VCaP (cell line): Measurements from ENCODE around the gene HIF3A.
A peak's percentile ranks its signal among the peaks of the same experiment; 100 is the strongest.

ENCODE experiments used
- H3K27ac ChIP-seq: fragments of 450-650 bp; 2 replicates; pipeline ENCODE4 v1.5.1; 2017
- CTCF ChIP-seq: fragments of 450-650 bp; conservative IDR thresholded peaks from 2 replicates; pipeline ENCODE4 v1.5.1; 2017; ENCODE audit warnings: mild to moderate bottlenecking, moderate library complexity

HIF3A gene

GRCh38 chr19:46341937-46342336 lies 45.1 kb downstream of the HIF3A start:
- H3K27ac ChIP-seq = no peak overlapping the region
- TF ChIP-seq CTCF = no peak

GRCh38 chr19:46344363-46344762 lies 47.5 kb downstream of the HIF3A start:
- no peak for TF ChIP-seq CTCF
- H3K27ac ChIP-seq = no peak overlapping the region

- TF ChIP-seq CTCF = no peak
- no peak overlapping the region for H3K27ac ChIP-seq
These were observed 48.3 kb downstream of the HIF3A start for GRCh38 chr19:46345157-46345556.

GRCh38 chr19:46346821-46347571 lies 50.2 kb downstream of the HIF3A start, which contains the start of gene PPP5C:
Gene PPP5C (plus strand): TSS chr19:46347087. CDS start chr19:46347097, 10 bp downstream.
- peak within 1 kb of the TSS; percentile 93 for H3K27ac ChIP-seq
- TF ChIP-seq CTCF = peak; percentile 89

GRCh38 chr19:46347572-46347883 lies 50.7 kb downstream of the HIF3A start:
- peak overlapping the region; percentile 93; the same call in 1 of the 2 replicates for H3K27ac ChIP-seq
- TF ChIP-seq CTCF = peak; percentile 19

GRCh38 chr19:46347985-46348384 lies 51.1 kb downstream of the HIF3A start:
- H3K27ac ChIP-seq = peak overlapping the region; percentile 93; the same call in 1 of the 2 replicates
- TF ChIP-seq CTCF = no peak

- peak overlapping the region; percentile 65 for H3K27ac ChIP-seq
- TF ChIP-seq CTCF = no peak
These were observed 52.6 kb downstream of the HIF3A start for GRCh38 chr19:46349311-46349993.
